HFFc6 (cell line): ENCODE data around the gene DHDDS. TPM values are rescaled to one million over a fixed set of nuclear protein-coding genes. Genes with fewer than 3 reads are reported as not detected.

Experiments used
- DNase-seq: peaks from one replicate; pipeline ENCODE4 v3.0.0-alpha.2; 2018
- H3K27ac Mint-ChIP-seq: 2 replicates; pipeline ENCODE4 v1.8.0; 2020; ENCODE audit warnings: mild to moderate bottlenecking, mixed read lengths
- H3K27me3 Mint-ChIP-seq: 2 replicates; pipeline ENCODE4 v1.8.0; 2021; ENCODE audit warnings: mild to moderate bottlenecking, moderate library complexity, mixed read lengths; ENCODE audit not compliant: insufficient read depth
- H3K36me3 Mint-ChIP-seq: 2 replicates; pipeline ENCODE4 v1.8.0; 2021; ENCODE audit warnings: low read depth, mixed read lengths
- H3K4me1 Mint-ChIP-seq: 2 replicates; pipeline ENCODE4 v1.8.0; 2020; ENCODE audit warnings: low read depth, mixed read lengths
- H3K4me3 Mint-ChIP-seq: 2 replicates; pipeline ENCODE4 v1.8.0; 2020; ENCODE audit warnings: mild to moderate bottlenecking, moderate library complexity, mixed read lengths
- H3K9me3 Mint-ChIP-seq: 2 replicates; pipeline ENCODE4 v1.8.0; 2020; ENCODE audit warnings: mild to moderate bottlenecking, mixed read lengths
- total RNA-seq, 6 experiments: library from RNA; stranded (reverse); fragmentation: NEBNext Ultra II Directional; extraction: Animal tissue kit (Norgen Biotek cat#: 25700); gene quantifications; 2 replicates in 1 of 6; 3 replicates in 5 of 6; pipeline ENCODE4 v1.2.3, GENCODE V29; 2021
- TF ChIP-seq, protein P1 (sequence below): fragments of 200-600 bp; sonication (generic); IDR thresholded peaks from 2 replicates; pipeline ENCODE4 v1.5.0; 2021; ENCODE audit warnings: antibody characterized with exemption, mild to moderate bottlenecking

DHDDS gene
- total RNA-seq, 6 experiments from 2014 or later: 68.3 to 76.1 (median 70.8) TPM

GRCh38 chr1:26482921-26483320, 50.8 kb downstream of the DHDDS start:
- Mint-ChIP-seq H3K36me3 (peaks cover 5% of the 10 kb centered on the region), H3K9me3 (no peaks in the 10 kb centered on the region), H3K4me3 (no peak overlapping the region; the same call in 1 of the 2 replicates), H3K27ac (peak overlapping the region; percentile 59), H3K4me1 (peaks cover 25% of the 10 kb centered on the region), H3K27me3 (peaks cover 3% of the 10 kb centered on the region)
- DNase-seq: no peak
- TF ChIP-seq, protein P1, sequence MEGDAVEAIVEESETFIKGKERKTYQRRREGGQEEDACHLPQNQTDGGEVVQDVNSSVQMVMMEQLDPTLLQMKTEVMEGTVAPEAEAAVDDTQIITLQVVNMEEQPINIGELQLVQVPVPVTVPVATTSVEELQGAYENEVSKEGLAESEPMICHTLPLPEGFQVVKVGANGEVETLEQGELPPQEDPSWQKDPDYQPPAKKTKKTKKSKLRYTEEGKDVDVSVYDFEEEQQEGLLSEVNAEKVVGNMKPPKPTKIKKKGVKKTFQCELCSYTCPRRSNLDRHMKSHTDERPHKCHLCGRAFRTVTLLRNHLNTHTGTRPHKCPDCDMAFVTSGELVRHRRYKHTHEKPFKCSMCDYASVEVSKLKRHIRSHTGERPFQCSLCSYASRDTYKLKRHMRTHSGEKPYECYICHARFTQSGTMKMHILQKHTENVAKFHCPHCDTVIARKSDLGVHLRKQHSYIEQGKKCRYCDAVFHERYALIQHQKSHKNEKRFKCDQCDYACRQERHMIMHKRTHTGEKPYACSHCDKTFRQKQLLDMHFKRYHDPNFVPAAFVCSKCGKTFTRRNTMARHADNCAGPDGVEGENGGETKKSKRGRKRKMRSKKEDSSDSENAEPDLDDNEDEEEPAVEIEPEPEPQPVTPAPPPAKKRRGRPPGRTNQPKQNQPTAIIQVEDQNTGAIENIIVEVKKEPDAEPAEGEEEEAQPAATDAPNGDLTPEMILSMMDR: no peak

GRCh38 chr1:26483980-26484379, 51.9 kb downstream of the DHDDS start:
- TF ChIP-seq, protein P1: no peak
- Mint-ChIP-seq H3K27ac (peak overlapping the region; percentile 64), H3K27me3 (peaks cover 3% of the 10 kb centered on the region; the same call in 1 of the 2 replicates), H3K4me3 (no peak overlapping the region), H3K36me3 (peaks cover 1% of the 10 kb centered on the region), H3K4me1 (peaks cover 25% of the 10 kb centered on the region), H3K9me3 (no peaks in the 10 kb centered on the region)
- DNase-seq: peak; percentile 28

GRCh38 chr1:26490155-26490554, 58.0 kb downstream of the DHDDS start:
- no peak overlapping the region for H3K27ac Mint-ChIP-seq
- peaks cover 7% of the 10 kb centered on the region for H3K27me3 Mint-ChIP-seq
- H3K4me3 Mint-ChIP-seq: no peak overlapping the region
- no peaks in the 10 kb centered on the region for H3K36me3 Mint-ChIP-seq
- TF ChIP-seq, protein P1: no peak
- no peaks in the 10 kb centered on the region for H3K4me1 Mint-ChIP-seq
- H3K9me3 Mint-ChIP-seq: no peaks in the 10 kb centered on the region
- DNase-seq: no peak

- no peak overlapping the region for H3K4me3 Mint-ChIP-seq
- peaks cover 8% of the 10 kb centered on the region for H3K27me3 Mint-ChIP-seq
- H3K36me3 Mint-ChIP-seq: no peaks in the 10 kb centered on the region
- H3K9me3 Mint-ChIP-seq: no peaks in the 10 kb centered on the region
- no peaks in the 10 kb centered on the region for H3K4me1 Mint-ChIP-seq
- no peak overlapping the region for H3K27ac Mint-ChIP-seq
- DNase-seq: no peak
- TF ChIP-seq, protein P1: no peak
Observed at GRCh38 chr1:26493267-26493666, 61.1 kb downstream of the DHDDS start.

DNA sequence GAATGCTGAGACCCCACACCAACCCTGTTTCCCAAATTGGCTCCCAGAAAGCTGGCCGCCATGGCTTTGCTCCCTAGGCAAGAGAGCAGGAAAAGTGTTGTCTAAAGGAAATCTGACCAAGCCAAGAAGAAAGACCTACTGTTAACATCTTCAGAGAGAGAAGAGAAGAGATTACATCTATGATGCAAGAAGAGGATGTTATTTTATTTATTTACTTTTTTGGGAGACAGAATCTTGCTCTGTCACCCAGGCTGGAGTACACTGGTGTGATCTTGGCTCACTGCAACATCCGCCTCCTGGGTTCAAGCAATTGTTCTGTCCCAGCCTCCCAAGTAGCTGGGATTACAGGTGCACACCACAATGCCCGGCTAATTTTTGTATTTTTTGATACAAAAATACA, 61.8 kb downstream of the DHDDS start:
- H3K27me3 Mint-ChIP-seq: peaks cover 8% of the 10 kb centered on the region
- no peaks in the 10 kb centered on the region for H3K36me3 Mint-ChIP-seq
- TF ChIP-seq, protein P1: no peak
- H3K9me3 Mint-ChIP-seq: no peaks in the 10 kb centered on the region
- H3K27ac Mint-ChIP-seq: no peak overlapping the region
- no peak overlapping the region for H3K4me3 Mint-ChIP-seq
- no peak for DNase-seq
- H3K4me1 Mint-ChIP-seq: no peaks in the 10 kb centered on the region

- peaks cover 5% of the 10 kb centered on the region; the same call in 1 of the 2 replicates for H3K4me1 Mint-ChIP-seq
- no peaks in the 10 kb centered on the region for H3K9me3 Mint-ChIP-seq
- H3K27me3 Mint-ChIP-seq: peaks cover 4% of the 10 kb centered on the region
- no peaks in the 10 kb centered on the region for H3K36me3 Mint-ChIP-seq
- TF ChIP-seq, protein P1: no peak
- H3K27ac Mint-ChIP-seq: no peak overlapping the region
- H3K4me3 Mint-ChIP-seq: no peak overlapping the region
- no peak for DNase-seq
Observed at GRCh38 chr1:26496861-26497260, 64.7 kb downstream of the DHDDS start.
